ENCODE measurements around the gene CBFA2T3.

CBFA2T3 gene

GRCh38 chr16:88941913-88942909 lies 34.8 kb downstream of the CBFA2T3 start:
- H3K4me1 ChIP-seq, result peaks cover 84% of the 10 kb centered on the region
- H3K4me3 ChIP-seq, result 0 out of 2 replicates have a peak overlapping the region, but pooled peaks have one; percentile 36
- H3K27me3 ChIP-seq, result peaks cover 32% of the 10 kb centered on the region
- no peaks in the 10 kb centered on the region for H3K9me3 ChIP-seq
- H3K9ac ChIP-seq, result no peak overlapping the region
- no peak overlapping the region for H3K27ac ChIP-seq
- peak overlapping the region; percentile 82 for H3K4me2 ChIP-seq
- peaks cover 94% of the 10 kb centered on the region for H4K20me1 ChIP-seq
- H3K36me3 ChIP-seq, result peaks cover 9% of the 10 kb centered on the region; the same call in 1 of the 2 replicates
- TF ChIP-seq Cebpa-rat (IDR thresholded peaks at IDR 0.05), result no peak

GRCh38 chr16:88940862-88941817 lies 35.9 kb downstream of the CBFA2T3 start:
- Histone ChIP-seq H3K27me3 (peaks cover 32% of the 10 kb centered on the region), H3K9me3 (no peaks in the 10 kb centered on the region), H3K9ac (peak overlapping the region; percentile 84), H3K4me1 (peaks cover 85% of the 10 kb centered on the region), H3K4me2 (peak overlapping the region; percentile 99), H4K20me1 (peaks cover 93% of the 10 kb centered on the region), H3K36me3 (peaks cover 9% of the 10 kb centered on the region; the same call in 1 of the 2 replicates), H3K27ac (peak overlapping the region; percentile 77), H3K4me3 (peak overlapping the region; percentile 81)
- TF ChIP-seq Cebpa-rat (IDR thresholded peaks at IDR 0.05), result no peak

- Histone ChIP-seq H3K9me3 (no peaks in the 10 kb centered on the region), H4K20me1 (peaks cover 93% of the 10 kb centered on the region), H3K4me3 (peak overlapping the region; percentile 81), H3K4me2 (peak overlapping the region; percentile 99), H3K9ac (peak overlapping the region; percentile 84), H3K4me1 (peaks cover 88% of the 10 kb centered on the region), H3K27me3 (peaks cover 32% of the 10 kb centered on the region), H3K27ac (peak overlapping the region; percentile 77), H3K36me3 (peaks cover 14% of the 10 kb centered on the region; the same call in 1 of the 2 replicates)
- TF ChIP-seq Cebpa-rat (IDR thresholded peaks at IDR 0.05), result no peak
Measured at GRCh38 chr16:88939972-88940861, 36.8 kb downstream of the CBFA2T3 start.

GRCh38 chr16:88939245-88939971 lies 37.6 kb downstream of the CBFA2T3 start:
- H3K27me3 ChIP-seq, result peaks cover 32% of the 10 kb centered on the region
- peak overlapping the region; percentile 81 for H3K4me3 ChIP-seq
- no peak for TF ChIP-seq Cebpa-rat (IDR thresholded peaks at IDR 0.05)
- peaks cover 89% of the 10 kb centered on the region for H3K4me1 ChIP-seq
- H3K36me3 ChIP-seq, result peaks cover 19% of the 10 kb centered on the region
- peak overlapping the region; percentile 93 for H3K27ac ChIP-seq
- peaks cover 93% of the 10 kb centered on the region for H4K20me1 ChIP-seq
- peak overlapping the region; percentile 99 for H3K4me2 ChIP-seq
- peak overlapping the region; percentile 84 for H3K9ac ChIP-seq
- H3K9me3 ChIP-seq, result no peaks in the 10 kb centered on the region

GRCh38 chr16:88938777-88939244 lies 38.2 kb downstream of the CBFA2T3 start:
- TF ChIP-seq Cebpa-rat (IDR thresholded peaks at IDR 0.05), result no peak
- Histone ChIP-seq H3K27ac (peak overlapping the region; percentile 93; the same call in 1 of the 2 replicates), H3K4me3 (peak overlapping the region; percentile 81), H3K9ac (peak overlapping the region; percentile 84), H3K27me3 (peaks cover 32% of the 10 kb centered on the region), H3K36me3 (peaks cover 25% of the 10 kb centered on the region), H3K4me2 (peak overlapping the region; percentile 99), H3K9me3 (no peaks in the 10 kb centered on the region), H4K20me1 (peaks cover 93% of the 10 kb centered on the region), H3K4me1 (peaks cover 88% of the 10 kb centered on the region)

- H3K27me3 ChIP-seq, result peaks cover 32% of the 10 kb centered on the region
- no peak for TF ChIP-seq Cebpa-rat (IDR thresholded peaks at IDR 0.05)
- H3K36me3 ChIP-seq, result peaks cover 24% of the 10 kb centered on the region
- peak overlapping the region; percentile 99 for H3K4me2 ChIP-seq
- H3K4me3 ChIP-seq, result peak overlapping the region; percentile 81
- H3K27ac ChIP-seq, result peak overlapping the region; percentile 93
- H3K9me3 ChIP-seq, result no peaks in the 10 kb centered on the region
- peaks cover 92% of the 10 kb centered on the region for H4K20me1 ChIP-seq
- peak overlapping the region; percentile 84 for H3K9ac ChIP-seq
- peaks cover 82% of the 10 kb centered on the region for H3K4me1 ChIP-seq
Measured at GRCh38 chr16:88938119-88938776, 38.8 kb downstream of the CBFA2T3 start.

GRCh38 chr16:88937206-88937621 lies 39.8 kb downstream of the CBFA2T3 start:
- Histone ChIP-seq H3K4me2 (peak overlapping the region; percentile 99), H3K27ac (peak overlapping the region; percentile 93), H3K9ac (peak overlapping the region; percentile 84), H3K4me3 (peak overlapping the region; percentile 81), H3K9me3 (no peaks in the 10 kb centered on the region), H3K36me3 (peaks cover 27% of the 10 kb centered on the region), H4K20me1 (peaks cover 92% of the 10 kb centered on the region), H3K4me1 (peaks cover 82% of the 10 kb centered on the region), H3K27me3 (peaks cover 32% of the 10 kb centered on the region)
- no peak for TF ChIP-seq Cebpa-rat (IDR thresholded peaks at IDR 0.05)
